ENCODE results near the gene WDR41. TPM values are rescaled to one million over a fixed set of nuclear protein-coding genes. Genes with fewer than 3 reads are reported as not detected.
"Not testable (repeated sequence)": the region's sequence is repeated elsewhere in the genome, so short reads cannot be mapped to it uniquely, and the experiment has no call there.

The WDR41 gene
- 8.4 TPM for total RNA-seq
- 10 to 100 TPM in 1 of 4 donors, 1 to 10 TPM in 3; 8.0 to 13.5 (median 9.2) TPM for polyA plus RNA-seq

GRCh38 chr5:77491783-77492652, at the start of gene WDR41:
Gene WDR41, minus strand, starts transcription at chr5:77492316. Its CDS starts 96 bp downstream, at chr5:77492220.
- peak within 1 kb of the TSS; percentile 89 for H3K4me3 ChIP-seq (ENCODE audit: low read depth, low read length)
- DNase-seq (peak; percentile 67 to 91 (median 83)), ATAC-seq (ENCODE audit: low read depth in 2 of 2) (peak; percentile 93 to 94)
- Mint-ChIP-seq H3K27ac (peak within 1 kb of the TSS in 2 of 3 donors; percentile 82 to 84), H3K4me1 (peaks cover 9 to 15% (median 12%) of the 10 kb centered on the region in 4 donors), H3K9me3 (no peaks in the 10 kb centered on the region), H3K4me3 (peak within 1 kb of the TSS; percentile 89 to 93 (median 92)), H3K27me3 (peaks cover 26% of the 10 kb centered on the region), H3K36me3 (no peaks in the 10 kb centered on the region)
- H3K27ac ChIP-seq (ENCODE audit: insufficient read depth, low read length, poor library complexity, severe bottlenecking): peak within 1 kb of the TSS; percentile 67
- H3K9me3 ChIP-seq (ENCODE audit: control insufficient read depth in 2 of 2, low read length in 2 of 2): no peaks in the 10 kb centered on the region
- H3K27me3 ChIP-seq (ENCODE audit: control insufficient read depth, insufficient read depth, low read length): peaks cover 10% of the 10 kb centered on the region
- H3K4me1 ChIP-seq (ENCODE audit: control insufficient read depth, insufficient read depth, low read length, poor library complexity, severe bottlenecking): peaks cover 12% of the 10 kb centered on the region
- H3K36me3 ChIP-seq (ENCODE audit: control insufficient read depth, insufficient read depth, low read length): peaks cover 4% of the 10 kb centered on the region

- Histone ChIP-seq H3K4me3 (ENCODE audit: low read depth, low read length) (no peak overlapping the region), H3K9me3 (ENCODE audit: control insufficient read depth in 2 of 2, low read length in 2 of 2) (no peaks in the 10 kb centered on the region), H3K27me3 (ENCODE audit: control insufficient read depth, insufficient read depth, low read length) (peaks cover 25% of the 10 kb centered on the region), H3K4me1 (ENCODE audit: control insufficient read depth, insufficient read depth, low read length, poor library complexity, severe bottlenecking) (no peaks in the 10 kb centered on the region), H3K27ac (ENCODE audit: insufficient read depth, low read length, poor library complexity, severe bottlenecking) (no peak overlapping the region), H3K36me3 (ENCODE audit: control insufficient read depth, insufficient read depth, low read length) (no peaks in the 10 kb centered on the region)
- H3K36me3 Mint-ChIP-seq: no peaks in the 10 kb centered on the region
- no peak overlapping the region for H3K27ac Mint-ChIP-seq
- H3K4me1 Mint-ChIP-seq: no peaks in the 10 kb centered on the region
- H3K27me3 Mint-ChIP-seq: peaks cover 18% of the 10 kb centered on the region
- H3K9me3 Mint-ChIP-seq: peaks cover 0 to 4% (median 0%) of the 10 kb centered on the region in 7 donors
- no peak overlapping the region for H3K4me3 Mint-ChIP-seq
- no peak for ATAC-seq (ENCODE audit: low read depth in 2 of 2)
- no peak for DNase-seq
Observed at GRCh38 chr5:77531297-77531696, 39.2 kb upstream of the WDR41 start.

GRCh38 chr5:77518304-77518703, 26.2 kb upstream of the WDR41 start:
- H3K36me3 Mint-ChIP-seq: no peaks in the 10 kb centered on the region
- no peak overlapping the region for H3K4me3 Mint-ChIP-seq
- H3K27ac Mint-ChIP-seq: no peak overlapping the region
- H3K4me1 Mint-ChIP-seq: no peaks in the 10 kb centered on the region
- H3K9me3 Mint-ChIP-seq: peaks cover 0 to 3% (median 0%) of the 10 kb centered on the region in 7 donors
- DNase-seq (peak in 1 of 3 donors; percentile 2), ATAC-seq (ENCODE audit: low read depth in 2 of 2) (no peak)
- Histone ChIP-seq H3K4me1 (ENCODE audit: control insufficient read depth, insufficient read depth, low read length, poor library complexity, severe bottlenecking) (no peaks in the 10 kb centered on the region), H3K4me3 (ENCODE audit: low read depth, low read length) (no peak overlapping the region), H3K27ac (ENCODE audit: insufficient read depth, low read length, poor library complexity, severe bottlenecking) (no peak overlapping the region), H3K9me3 (ENCODE audit: control insufficient read depth in 2 of 2, low read length in 2 of 2) (no peaks in the 10 kb centered on the region), H3K27me3 (ENCODE audit: control insufficient read depth, insufficient read depth, low read length) (peaks cover 5% of the 10 kb centered on the region), H3K36me3 (ENCODE audit: control insufficient read depth, insufficient read depth, low read length) (no peaks in the 10 kb centered on the region)
- H3K27me3 Mint-ChIP-seq: peaks cover 22% of the 10 kb centered on the region

GRCh38 chr5:77514457-77514856, 22.3 kb upstream of the WDR41 start:
- no peaks in the 10 kb centered on the region for H3K4me1 Mint-ChIP-seq
- ATAC-seq (ENCODE audit: low read depth in 2 of 2) (no peak), DNase-seq (no peak)
- Histone ChIP-seq H3K27me3 (ENCODE audit: control insufficient read depth, insufficient read depth, low read length) (peaks cover 2% of the 10 kb centered on the region), H3K9me3 (ENCODE audit: control insufficient read depth in 2 of 2, low read length in 2 of 2) (no peaks in the 10 kb centered on the region), H3K36me3 (ENCODE audit: control insufficient read depth, insufficient read depth, low read length) (no peaks in the 10 kb centered on the region), H3K4me3 (ENCODE audit: low read depth, low read length) (no peak overlapping the region), H3K4me1 (ENCODE audit: control insufficient read depth, insufficient read depth, low read length, poor library complexity, severe bottlenecking) (no peaks in the 10 kb centered on the region), H3K27ac (ENCODE audit: insufficient read depth, low read length, poor library complexity, severe bottlenecking) (no peak overlapping the region)
- no peaks in the 10 kb centered on the region for H3K36me3 Mint-ChIP-seq
- peaks cover 10% of the 10 kb centered on the region for H3K27me3 Mint-ChIP-seq
- no peak overlapping the region for H3K27ac Mint-ChIP-seq
- no peak overlapping the region for H3K4me3 Mint-ChIP-seq
- H3K9me3 Mint-ChIP-seq: peaks cover 0 to 5% (median 0%) of the 10 kb centered on the region in 7 donors

GRCh38 chr5:77513321-77513720, 21.2 kb upstream of the WDR41 start:
- H3K4me1 ChIP-seq (ENCODE audit: control insufficient read depth, insufficient read depth, low read length, poor library complexity, severe bottlenecking): no peaks in the 10 kb centered on the region
- no peak overlapping the region for H3K4me3 ChIP-seq (ENCODE audit: low read depth, low read length)
- Mint-ChIP-seq H3K9me3 (peaks cover 0 to 5% (median 0%) of the 10 kb centered on the region in 7 donors), H3K36me3 (no peaks in the 10 kb centered on the region), H3K4me3 (no peak overlapping the region), H3K4me1 (no peaks in the 10 kb centered on the region), H3K27ac (no peak overlapping the region), H3K27me3 (peaks cover 14% of the 10 kb centered on the region)
- no peak overlapping the region for H3K27ac ChIP-seq (ENCODE audit: insufficient read depth, low read length, poor library complexity, severe bottlenecking)
- peaks cover 2% of the 10 kb centered on the region for H3K27me3 ChIP-seq (ENCODE audit: control insufficient read depth, insufficient read depth, low read length)
- no peaks in the 10 kb centered on the region for H3K9me3 ChIP-seq (ENCODE audit: control insufficient read depth in 2 of 2, low read length in 2 of 2)
- no peak for DNase-seq
- H3K36me3 ChIP-seq (ENCODE audit: control insufficient read depth, insufficient read depth, low read length): no peaks in the 10 kb centered on the region
- ATAC-seq (ENCODE audit: low read depth in 2 of 2): no peak

GRCh38 chr5:77501132-77501531, 9.0 kb upstream of the WDR41 start:
- not testable (repeated sequence) for H3K4me1 Mint-ChIP-seq; H3K27me3 ChIP-seq (ENCODE audit: control insufficient read depth, insufficient read depth, low read length); ATAC-seq (ENCODE audit: low read depth in 2 of 2); H3K4me3 ChIP-seq (ENCODE audit: low read depth, low read length); H3K9me3 ChIP-seq (ENCODE audit: control insufficient read depth in 2 of 2, low read length in 2 of 2); H3K36me3 Mint-ChIP-seq; DNase-seq; H3K4me1 ChIP-seq (ENCODE audit: control insufficient read depth, insufficient read depth, low read length, poor library complexity, severe bottlenecking); H3K4me3 Mint-ChIP-seq; H3K27ac Mint-ChIP-seq; H3K36me3 ChIP-seq (ENCODE audit: control insufficient read depth, insufficient read depth, low read length); H3K27ac ChIP-seq (ENCODE audit: insufficient read depth, low read length, poor library complexity, severe bottlenecking)
- Mint-ChIP-seq H3K9me3 (peaks cover 0 to 22% (median 7%) of the 10 kb centered on the region in 7 donors), H3K27me3 (peaks cover 58% of the 10 kb centered on the region)

- H3K27ac ChIP-seq (ENCODE audit: insufficient read depth, low read length, poor library complexity, severe bottlenecking): no peak overlapping the region
- Mint-ChIP-seq H3K27ac (no peak overlapping the region), H3K4me3 (no peak overlapping the region), H3K27me3 (peaks cover 66% of the 10 kb centered on the region), H3K9me3 (peaks cover 0 to 22% (median 7%) of the 10 kb centered on the region in 7 donors), H3K36me3 (no peaks in the 10 kb centered on the region), H3K4me1 (peaks cover 0 to 4% (median 0%) of the 10 kb centered on the region in 4 donors)
- DNase-seq: no peak
- ATAC-seq (ENCODE audit: low read depth in 2 of 2): no peak
- peaks cover 3% of the 10 kb centered on the region for H3K27me3 ChIP-seq (ENCODE audit: control insufficient read depth, insufficient read depth, low read length)
- no peaks in the 10 kb centered on the region for H3K36me3 ChIP-seq (ENCODE audit: control insufficient read depth, insufficient read depth, low read length)
- no peaks in the 10 kb centered on the region for H3K4me1 ChIP-seq (ENCODE audit: control insufficient read depth, insufficient read depth, low read length, poor library complexity, severe bottlenecking)
- no peak overlapping the region for H3K4me3 ChIP-seq (ENCODE audit: low read depth, low read length)
- no peaks in the 10 kb centered on the region for H3K9me3 ChIP-seq (ENCODE audit: control insufficient read depth in 2 of 2, low read length in 2 of 2)
Observed at GRCh38 chr5:77499973-77500372, 7.9 kb upstream of the WDR41 start.
